Fibroblast of mammary gland (primary cell): Measurements from ENCODE around the gene CREB3L2.

Experiments
- DNase-seq: peaks from one replicate; pipeline ENCODE4 v3.0.0-alpha.2; 2010; ENCODE audit warnings: low read depth
- H3K4me3 ChIP-seq: 2 replicates; pipeline ENCODE4 v1.5.1; 2011; ENCODE audit warnings: low read depth, mild to moderate bottlenecking, low read length, moderate library complexity; ENCODE audit not compliant: control insufficient read depth
- TF ChIP-seq, protein P1 (sequence below): conservative IDR thresholded peaks from 2 replicates; pipeline ENCODE4 v1.5.1; 2011; ENCODE audit warnings: low read depth, low read length, inconsistent platforms; ENCODE audit not compliant: control insufficient read depth, insufficient read depth

The CREB3L2 gene

DNA sequence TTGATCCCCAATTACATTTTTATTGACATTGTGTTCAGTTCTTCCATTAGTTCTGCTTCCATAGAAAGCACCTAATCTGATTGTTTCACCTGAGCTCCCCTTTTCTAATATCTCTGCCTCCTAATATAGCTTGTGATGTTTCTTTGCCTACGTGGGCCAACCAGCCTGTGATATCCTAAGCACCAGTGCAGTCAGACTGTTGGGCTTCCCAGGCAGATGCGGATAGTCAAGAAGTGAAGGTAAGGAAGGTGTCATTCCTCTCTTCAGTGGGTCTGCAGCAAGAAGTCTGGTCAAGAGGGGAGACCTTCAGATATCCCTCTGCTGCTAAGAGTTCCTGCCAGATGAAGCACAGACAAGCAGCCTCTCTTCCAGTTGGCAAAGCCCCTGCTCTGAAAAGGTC lies 138.9 kb downstream of the CREB3L2 start:
- TF ChIP-seq, protein P1, sequence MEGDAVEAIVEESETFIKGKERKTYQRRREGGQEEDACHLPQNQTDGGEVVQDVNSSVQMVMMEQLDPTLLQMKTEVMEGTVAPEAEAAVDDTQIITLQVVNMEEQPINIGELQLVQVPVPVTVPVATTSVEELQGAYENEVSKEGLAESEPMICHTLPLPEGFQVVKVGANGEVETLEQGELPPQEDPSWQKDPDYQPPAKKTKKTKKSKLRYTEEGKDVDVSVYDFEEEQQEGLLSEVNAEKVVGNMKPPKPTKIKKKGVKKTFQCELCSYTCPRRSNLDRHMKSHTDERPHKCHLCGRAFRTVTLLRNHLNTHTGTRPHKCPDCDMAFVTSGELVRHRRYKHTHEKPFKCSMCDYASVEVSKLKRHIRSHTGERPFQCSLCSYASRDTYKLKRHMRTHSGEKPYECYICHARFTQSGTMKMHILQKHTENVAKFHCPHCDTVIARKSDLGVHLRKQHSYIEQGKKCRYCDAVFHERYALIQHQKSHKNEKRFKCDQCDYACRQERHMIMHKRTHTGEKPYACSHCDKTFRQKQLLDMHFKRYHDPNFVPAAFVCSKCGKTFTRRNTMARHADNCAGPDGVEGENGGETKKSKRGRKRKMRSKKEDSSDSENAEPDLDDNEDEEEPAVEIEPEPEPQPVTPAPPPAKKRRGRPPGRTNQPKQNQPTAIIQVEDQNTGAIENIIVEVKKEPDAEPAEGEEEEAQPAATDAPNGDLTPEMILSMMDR, result no peak
- no peak for DNase-seq
- no peak overlapping the region for H3K4me3 ChIP-seq

DNA sequence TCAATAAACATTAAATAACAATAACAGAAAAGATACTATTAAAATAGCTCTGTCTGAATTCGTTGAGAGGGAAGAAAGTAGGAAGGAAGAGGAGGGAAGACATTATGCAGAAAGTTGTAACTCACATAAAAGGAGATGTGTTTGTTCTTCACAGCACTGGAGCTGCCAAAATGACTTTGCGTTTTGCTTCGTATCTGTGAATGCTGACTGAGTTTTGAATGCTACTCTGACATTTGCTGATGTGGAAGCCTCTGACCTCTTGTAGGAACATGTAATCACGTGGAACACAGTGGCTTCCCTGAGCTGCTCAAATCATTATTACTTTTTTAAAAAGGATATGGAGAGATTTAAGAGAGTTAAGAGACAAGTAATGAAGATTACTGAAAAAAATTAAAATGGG lies 139.5 kb downstream of the CREB3L2 start:
- TF ChIP-seq, protein P1, result no peak
- no peak overlapping the region for H3K4me3 ChIP-seq
- DNase-seq, result no peak

DNA sequence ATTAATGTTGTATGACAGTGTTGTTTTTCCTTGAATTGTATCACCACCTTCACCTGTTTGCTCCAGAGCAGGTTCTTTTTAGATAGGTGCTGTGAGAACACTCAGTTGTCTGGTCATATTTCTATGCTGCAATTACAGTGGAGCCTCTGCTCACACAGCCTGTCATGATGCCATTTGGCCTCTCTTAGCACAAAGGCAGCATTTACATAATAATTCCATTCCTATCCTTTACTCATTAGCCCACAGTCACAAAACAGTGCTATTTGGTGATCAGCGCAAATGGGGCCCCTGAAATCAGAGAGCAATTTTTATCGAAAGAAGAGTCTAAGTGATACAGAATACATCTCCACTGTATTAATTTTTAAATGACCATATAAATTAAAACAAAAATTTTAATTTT lies 141.3 kb downstream of the CREB3L2 start:
- TF ChIP-seq, protein P1, result no peak
- no peak for DNase-seq
- no peak overlapping the region for H3K4me3 ChIP-seq

DNA sequence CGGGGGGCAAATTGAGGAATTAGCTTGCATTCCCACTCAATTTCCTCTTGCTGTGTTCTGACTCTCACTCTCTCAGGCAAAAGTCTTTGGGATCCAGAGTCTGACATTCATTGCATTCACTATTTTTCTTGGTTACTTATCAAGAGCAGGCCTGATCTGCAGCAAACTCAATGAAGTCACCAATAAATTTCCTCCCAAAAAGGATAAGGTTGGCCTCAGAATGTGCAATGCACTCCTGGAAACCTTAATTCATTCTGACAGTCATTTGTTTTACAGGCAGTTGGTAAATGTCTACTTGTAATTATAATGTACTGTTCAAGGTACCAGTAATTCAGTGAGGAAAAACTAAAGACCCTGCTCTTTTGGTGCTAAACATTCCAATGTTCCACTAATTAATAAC lies 148.8 kb downstream of the CREB3L2 start:
- TF ChIP-seq, protein P1, result no peak
- no peak overlapping the region for H3K4me3 ChIP-seq
- DNase-seq, result no peak

DNA sequence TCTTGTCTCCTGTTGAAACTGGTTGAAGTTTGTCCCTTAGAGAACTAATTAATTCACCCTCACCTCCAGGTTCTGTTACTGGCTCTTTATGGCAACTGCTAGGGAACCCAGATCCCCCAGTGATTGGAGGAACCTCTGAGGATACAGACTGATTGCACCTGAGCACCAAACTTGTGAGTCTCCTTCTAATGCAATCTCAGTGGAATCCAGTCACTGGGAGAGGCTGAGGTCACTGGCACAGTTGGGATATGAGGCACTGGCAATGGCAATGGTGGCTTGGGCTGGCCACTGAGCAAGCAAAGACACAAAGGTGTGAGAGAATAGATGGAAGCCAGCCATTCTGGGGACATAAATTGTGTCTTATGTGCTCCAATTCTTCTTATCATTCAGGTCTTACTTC lies 149.8 kb downstream of the CREB3L2 start:
- TF ChIP-seq, protein P1, result no peak

DNA sequence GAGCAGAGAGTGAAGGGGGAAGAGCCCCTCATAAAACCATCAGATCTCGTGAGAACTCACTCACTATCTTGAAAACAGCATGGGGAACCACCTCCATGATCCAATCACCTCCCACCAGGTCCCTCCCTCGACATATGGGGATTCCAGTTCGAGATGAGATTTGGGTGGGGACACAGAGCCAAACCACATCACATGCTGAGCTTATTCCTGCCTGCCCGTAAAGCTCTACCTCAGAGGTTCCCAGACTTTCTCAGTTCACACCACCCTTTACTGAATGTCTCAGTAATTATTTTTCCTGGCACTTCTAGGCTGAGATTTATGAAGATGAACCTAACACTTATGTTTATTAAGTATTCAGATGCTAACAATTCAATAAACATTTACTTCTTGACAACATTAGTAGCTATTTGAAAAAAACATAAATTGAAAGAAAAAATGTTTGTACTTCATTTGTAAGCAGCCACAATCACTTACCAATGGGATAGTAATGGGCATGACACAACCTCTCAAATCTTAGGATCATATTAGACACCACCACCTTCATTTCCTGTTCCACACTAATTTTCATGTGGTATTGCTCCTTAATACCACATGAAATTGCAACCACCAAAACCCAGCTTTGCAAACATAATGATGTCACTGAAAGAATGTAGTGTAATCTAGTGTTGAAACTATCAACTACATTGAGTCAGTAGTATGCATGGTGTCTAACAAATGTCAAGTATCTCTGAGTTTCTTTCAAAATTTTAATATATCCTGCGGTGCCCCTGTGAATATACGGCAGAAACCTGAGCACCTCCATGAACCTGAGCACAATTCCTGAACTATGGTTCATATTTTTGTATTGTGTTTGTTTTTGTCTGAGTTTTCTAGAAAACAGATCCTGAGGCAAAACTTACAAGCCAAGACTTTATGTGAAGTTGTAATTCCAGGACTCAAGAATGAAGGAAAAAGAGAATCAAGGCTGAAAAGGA lies 150.6 kb downstream of the CREB3L2 start:
- peak; percentile 54 for DNase-seq
- TF ChIP-seq, protein P1, result no peak
- no peak overlapping the region for H3K4me3 ChIP-seq

More for the DNA sequence above, 149.8 kb downstream of the CREB3L2 start:
- DNase-seq, result no peak
- no peak overlapping the region for H3K4me3 ChIP-seq
